Stimulated activated naive CD8-positive, alpha-beta T cell treated with anti-CD3 and anti-CD28 coated beads, Interleukin-15, Interleukin-2, amounts not matched to agents 100 U/mL and 50 U/mL, for 24 hours (primary cell): Measurements from ENCODE around the gene CEL.
"Not testable (repeated sequence)": the region's sequence is repeated elsewhere in the genome, so short reads cannot be mapped to it uniquely, and the experiment has no call there.

ENCODE experiments used
- ATAC-seq: fragments of 150-1000 bp; cut with Tn5 transposase; one replicate; pipeline ENCODE4 v1.10.0; 2021
- DNase-seq: peaks from one replicate; pipeline ENCODE4 v3.0.0; 2021

The CEL gene

GRCh38 chr9:133064241-133065069, 2.7 kb downstream of the CEL start:
- no peak for ATAC-seq

GRCh38 chr9:133065070-133065388, 3.2 kb downstream of the CEL start:
- DNase-seq: no peak

More at GRCh38 chr9:133064241-133065069, 2.7 kb downstream of the CEL start:
- no peak for DNase-seq

GRCh38 chr9:133066181-133066983, 4.6 kb downstream of the CEL start:
- DNase-seq (no peak), ATAC-seq (no peak)

More at GRCh38 chr9:133065070-133065388, 3.2 kb downstream of the CEL start:
- ATAC-seq: no peak

- no peak for ATAC-seq
- no peak for DNase-seq
These were observed 5.2 kb downstream of the CEL start for GRCh38 chr9:133067006-133067405.

DNA sequence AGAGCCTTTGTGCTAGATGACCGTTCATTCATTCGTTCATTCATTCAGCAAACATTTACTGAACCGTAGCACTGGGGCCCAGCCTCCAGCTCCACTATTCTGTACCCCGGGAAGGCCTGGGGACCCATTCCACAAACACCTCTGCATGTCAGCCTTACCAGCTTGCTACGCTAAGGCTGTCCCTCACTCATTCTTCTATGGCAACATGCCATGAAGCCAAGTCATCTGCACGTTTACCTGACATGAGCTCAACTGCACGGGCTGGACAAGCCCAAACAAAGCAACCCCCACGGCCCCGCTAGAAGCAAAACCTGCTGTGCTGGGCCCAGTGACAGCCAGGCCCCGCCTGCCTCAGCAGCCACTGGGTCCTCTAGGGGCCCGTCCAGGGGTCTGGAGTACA, 6.0 kb downstream of the CEL start:
- ATAC-seq (no peak), DNase-seq (no peak)

- ATAC-seq, DNase-seq: not testable (repeated sequence)
These were observed 6.7 kb downstream of the CEL start for GRCh38 chr9:133068431-133068830.

DNA sequence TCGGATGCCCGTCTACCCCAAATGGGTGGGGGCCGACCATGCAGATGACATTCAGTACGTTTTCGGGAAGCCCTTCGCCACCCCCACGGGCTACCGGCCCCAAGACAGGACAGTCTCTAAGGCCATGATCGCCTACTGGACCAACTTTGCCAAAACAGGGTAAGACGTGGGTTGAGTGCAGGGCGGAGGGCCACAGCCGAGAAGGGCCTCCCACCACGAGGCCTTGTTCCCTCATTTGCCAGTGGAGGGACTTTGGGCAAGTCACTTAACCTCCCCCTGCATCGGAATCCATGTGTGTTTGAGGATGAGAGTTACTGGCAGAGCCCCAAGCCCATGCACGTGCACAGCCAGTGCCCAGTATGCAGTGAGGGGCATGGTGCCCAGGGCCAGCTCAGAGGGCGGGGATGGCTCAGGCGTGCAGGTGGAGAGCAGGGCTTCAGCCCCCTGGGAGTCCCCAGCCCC, 8.8 kb downstream of the CEL start:
- not testable (repeated sequence) for DNase-seq, ATAC-seq

GRCh38 chr9:133070985-133071384, 9.2 kb downstream of the CEL start:
- not testable (repeated sequence) for DNase-seq, ATAC-seq

DNA sequence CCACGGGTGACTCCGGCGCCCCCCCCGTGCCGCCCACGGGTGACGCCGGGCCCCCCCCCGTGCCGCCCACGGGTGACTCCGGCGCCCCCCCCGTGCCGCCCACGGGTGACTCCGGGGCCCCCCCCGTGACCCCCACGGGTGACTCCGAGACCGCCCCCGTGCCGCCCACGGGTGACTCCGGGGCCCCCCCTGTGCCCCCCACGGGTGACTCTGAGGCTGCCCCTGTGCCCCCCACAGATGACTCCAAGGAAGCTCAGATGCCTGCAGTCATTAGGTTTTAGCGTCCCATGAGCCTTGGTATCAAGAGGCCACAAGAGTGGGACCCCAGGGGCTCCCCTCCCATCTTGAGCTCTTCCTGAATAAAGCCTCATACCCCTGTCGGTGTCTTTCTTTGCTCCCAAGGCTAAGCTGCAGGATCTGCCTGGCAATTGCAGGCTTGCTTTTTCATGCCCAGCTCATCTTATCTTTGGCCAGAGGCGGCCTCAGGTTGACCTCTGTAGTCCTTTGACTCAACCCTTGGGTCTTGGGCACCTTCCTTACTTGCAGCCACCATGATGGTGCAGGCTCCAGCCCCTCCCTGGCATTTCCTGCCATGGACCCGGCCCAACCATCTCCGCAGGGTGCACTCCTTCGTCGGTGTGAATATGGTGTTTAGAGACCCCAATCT, 9.8 kb downstream of the CEL start:
- DNase-seq: no peak

DNA sequence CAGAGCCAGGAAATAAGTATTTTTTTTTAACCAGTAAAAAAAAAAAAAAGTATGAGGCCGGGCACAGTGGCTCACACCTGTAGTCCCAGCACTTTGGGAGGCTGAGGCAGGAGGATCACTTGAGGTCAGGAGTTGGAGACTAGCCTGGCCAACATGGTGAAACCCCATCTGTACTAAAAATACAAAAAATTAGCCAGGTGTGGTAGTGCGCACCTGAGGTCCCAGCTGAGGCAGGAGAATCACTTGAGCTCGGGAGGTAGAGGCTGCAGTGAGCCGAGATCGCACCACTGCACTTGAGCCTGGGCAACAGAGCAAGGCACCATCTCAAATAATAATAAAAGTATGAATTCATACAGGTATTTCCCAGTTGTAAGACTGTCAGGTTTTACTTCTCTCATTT, 10.4 kb downstream of the CEL start:
- DNase-seq, ATAC-seq: not testable (repeated sequence)

More for the DNA sequence above, 9.8 kb downstream of the CEL start:
- ATAC-seq: no peak

- ATAC-seq (no peak), DNase-seq (no peak)
These were observed 11.6 kb downstream of the CEL start for GRCh38 chr9:133073086-133074014.

- no peak for ATAC-seq
- DNase-seq: no peak
These were observed 12.4 kb downstream of the CEL start for GRCh38 chr9:133074111-133074651.

DNA sequence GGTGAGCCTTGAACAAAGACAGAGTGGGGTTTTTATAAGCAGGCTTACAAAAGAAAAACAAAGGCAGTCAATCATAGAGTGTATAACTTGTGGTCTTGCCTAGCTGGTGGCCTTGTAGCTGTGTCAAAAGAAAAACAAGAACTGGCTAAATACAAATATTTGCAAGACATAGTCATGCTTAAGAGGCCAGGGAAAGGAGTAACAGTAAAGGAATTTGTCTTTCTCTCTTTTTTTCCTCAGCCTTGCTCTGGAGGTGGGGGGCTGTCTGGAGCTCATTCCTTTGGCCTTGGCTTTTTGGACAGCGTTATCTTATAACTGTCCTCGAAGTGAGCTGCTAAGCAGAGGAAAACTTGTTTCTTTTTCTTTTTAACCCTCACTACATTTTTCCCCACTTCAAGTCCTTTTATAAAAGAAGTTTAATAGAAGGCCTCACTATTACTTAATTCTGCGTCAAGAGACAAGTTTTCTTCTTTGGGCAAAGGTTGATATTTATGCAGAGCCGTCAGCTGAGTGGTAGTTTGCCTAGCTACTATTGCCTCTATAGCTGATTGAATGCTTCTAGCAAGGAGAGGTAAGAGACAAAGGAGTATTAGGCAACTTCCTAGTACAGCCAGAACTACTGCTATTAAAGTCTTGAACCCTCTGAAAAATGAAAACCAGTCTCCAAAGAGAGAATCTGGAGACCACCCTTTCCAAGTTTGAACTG, 14.3 kb downstream of the CEL start:
- ATAC-seq (no peak), DNase-seq (no peak)

DNA sequence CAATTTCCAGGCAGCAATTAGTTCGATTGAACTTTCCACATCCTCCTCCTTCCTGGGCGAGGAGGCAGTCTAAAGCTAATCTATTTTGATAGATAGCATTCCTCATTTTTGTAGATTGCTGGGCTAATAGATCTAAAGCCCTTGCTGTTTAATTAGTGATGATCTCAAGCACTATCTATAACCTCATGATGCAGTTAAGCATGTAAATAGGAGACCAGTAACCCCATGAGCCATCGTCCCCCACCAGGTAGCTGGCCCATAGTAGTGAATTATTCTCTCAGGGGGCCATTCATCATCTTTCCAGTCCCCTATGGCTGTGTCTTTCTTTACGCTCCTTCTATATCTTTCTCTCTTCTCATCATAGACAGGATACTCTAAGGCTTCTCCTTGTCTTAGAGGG, 14.9 kb downstream of the CEL start:
- ATAC-seq: no peak
- no peak for DNase-seq

DNA sequence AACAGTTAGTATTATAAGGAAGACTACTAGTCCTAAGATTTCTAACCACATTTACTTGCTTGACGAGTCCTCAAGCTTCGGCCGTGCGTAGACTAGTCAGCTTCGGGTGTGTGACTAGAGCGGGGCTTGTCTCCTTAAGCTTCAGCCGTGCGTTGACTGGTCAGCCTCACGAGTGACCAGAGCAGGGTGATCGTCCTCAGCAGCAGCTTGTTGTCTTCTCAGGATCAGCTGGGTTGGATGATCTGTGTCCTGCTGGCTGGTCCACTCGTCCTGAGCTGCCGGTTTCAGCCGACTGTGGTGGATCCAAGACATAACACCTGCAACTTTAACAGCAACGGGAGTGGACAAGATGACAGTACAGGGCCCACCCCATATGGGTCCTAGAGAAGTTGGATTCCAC, 16.7 kb downstream of the CEL start:
- ATAC-seq: no peak
- DNase-seq: no peak

DNA sequence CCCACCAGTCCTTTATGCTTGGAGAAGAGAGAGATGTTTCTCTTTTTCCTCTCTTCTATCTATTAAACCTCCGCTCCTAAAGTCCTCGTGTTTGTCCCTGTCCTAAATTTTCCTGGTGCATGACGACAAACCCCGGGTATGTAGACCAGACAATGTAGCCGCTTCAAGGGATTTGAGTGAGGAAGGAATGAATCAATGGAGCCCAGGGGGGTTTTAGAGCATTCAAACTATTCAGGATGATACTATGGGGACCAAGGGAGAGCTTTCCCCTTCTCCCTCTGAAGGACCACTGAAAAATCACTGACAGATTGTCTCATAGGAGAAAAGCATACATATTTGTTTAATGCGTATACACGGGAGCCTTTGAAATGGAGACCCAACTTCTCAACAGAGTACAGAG, 18.4 kb downstream of the CEL start:
- no peak for ATAC-seq
- DNase-seq: no peak

DNA sequence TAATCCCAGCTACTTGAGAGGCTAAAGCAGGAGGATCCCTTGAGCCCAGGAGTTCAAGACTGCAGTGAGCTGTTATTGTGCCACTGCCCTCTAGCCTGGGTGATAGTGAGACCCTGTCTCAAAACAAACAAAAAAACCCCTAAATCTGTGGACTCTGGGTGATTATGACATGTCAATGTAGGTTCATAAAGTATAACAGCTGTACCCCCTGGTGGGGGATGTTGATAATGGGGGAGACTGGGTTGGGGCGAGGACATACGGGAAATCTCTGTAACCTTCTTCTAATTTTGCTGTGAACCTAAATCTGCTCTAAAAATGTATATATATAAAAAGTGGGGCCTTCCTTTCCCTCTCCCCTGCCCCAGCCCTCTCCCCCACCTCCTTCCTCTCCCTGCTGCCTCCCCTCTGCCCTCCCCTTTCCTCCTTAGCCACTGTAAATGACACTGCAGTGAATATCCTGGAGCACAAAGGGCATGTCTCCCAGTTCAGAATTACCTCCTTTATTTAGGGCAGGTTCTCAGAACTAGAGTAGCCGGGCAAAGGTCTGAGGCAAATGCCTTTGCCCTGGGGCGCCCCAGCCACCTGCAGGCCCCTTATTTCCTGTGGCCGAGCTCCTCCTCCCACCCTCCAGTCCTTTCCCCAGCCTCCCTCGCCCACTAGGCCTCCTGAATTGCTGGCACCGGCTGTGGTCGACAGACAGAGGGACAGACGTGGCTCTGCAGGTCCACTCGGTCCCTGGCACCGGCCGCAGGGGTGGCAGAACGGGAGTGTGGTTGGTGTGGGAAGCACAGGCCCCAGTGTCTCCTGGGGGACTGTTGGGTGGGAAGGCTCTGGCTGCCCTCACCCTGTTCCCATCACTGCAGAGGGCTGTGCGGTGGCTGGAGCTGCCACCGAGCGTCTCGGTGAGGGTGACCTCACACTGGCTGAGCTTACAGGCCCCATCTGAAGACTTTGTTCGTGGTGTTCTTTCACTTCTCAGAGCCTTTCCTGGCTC, 19.3 kb downstream of the CEL start:
- DNase-seq, ATAC-seq: not testable (repeated sequence)

GRCh38 chr9:133081957-133082644, 20.3 kb downstream of the CEL start:
- ATAC-seq, DNase-seq: not testable (repeated sequence)

GRCh38 chr9:133083688-133084087, 21.9 kb downstream of the CEL start:
- ATAC-seq, DNase-seq: not testable (repeated sequence)
